ENCODE data around the gene BCKDK.

- TF ChIP-seq ZFP3 (CRISPR knock-in tag; IDR thresholded peaks at IDR 0.05) (no peak), BACH2 (CRISPR knock-in tag; IDR thresholded peaks at IDR 0.05; ENCODE audit: borderline replicate concordance) (no peak), TCF4 (CRISPR knock-in tag; IDR thresholded peaks at IDR 0.05; ENCODE audit: borderline replicate concordance) (no peak)
These were observed 34.2 kb downstream of the BCKDK start for GRCh38 chr16:31142109-31143010.
